ENCODE data around the gene TMEM14A. TPM values are rescaled to one million over a fixed set of nuclear protein-coding genes. Genes with fewer than 3 reads are reported as not detected.
A peak's percentile ranks its signal among the peaks of the same experiment; 100 is the strongest.
"Not testable (repeated sequence)": the region's sequence is repeated elsewhere in the genome, so short reads cannot be mapped to it uniquely, and the experiment has no call there.

TMEM14A gene
- total RNA-seq, 1 experiment from 2014 or later: 26.9 TPM

GRCh38 chr6:52696418-52696817 lies 25.5 kb downstream of the TMEM14A start:
- no peak for DNase-seq (ENCODE audit: low spot score)

- DNase-seq (ENCODE audit: low spot score): peak; percentile 41
Observed at GRCh38 chr6:52697903-52698302, 27.0 kb downstream of the TMEM14A start.

- DNase-seq (ENCODE audit: low spot score): no peak
Observed at GRCh38 chr6:52704060-52704459, 33.1 kb downstream of the TMEM14A start.

- not testable (repeated sequence) for DNase-seq (ENCODE audit: low spot score)
Observed at GRCh38 chr6:52704781-52705502, 34.0 kb downstream of the TMEM14A start.

- DNase-seq (ENCODE audit: low spot score): no peak
Observed at GRCh38 chr6:52706001-52706400, 35.1 kb downstream of the TMEM14A start.

GRCh38 chr6:52707963-52708680 lies 37.2 kb downstream of the TMEM14A start:
- no peak for DNase-seq (ENCODE audit: low spot score)

- DNase-seq (ENCODE audit: low spot score): no peak
Observed at GRCh38 chr6:52712136-52712535, 41.2 kb downstream of the TMEM14A start.

GRCh38 chr6:52714761-52715160 lies 43.8 kb downstream of the TMEM14A start:
- DNase-seq (ENCODE audit: low spot score): not testable (repeated sequence)

- no peak for DNase-seq (ENCODE audit: low spot score)
Observed at GRCh38 chr6:52718550-52718949, 47.6 kb downstream of the TMEM14A start.

- DNase-seq (ENCODE audit: low spot score): no peak
Observed at GRCh38 chr6:52720321-52720720, 49.4 kb downstream of the TMEM14A start.

GRCh38 chr6:52724042-52724405 lies 53.1 kb downstream of the TMEM14A start:
- DNase-seq (ENCODE audit: low spot score): no peak

GRCh38 chr6:52724406-52725121 lies 53.7 kb downstream of the TMEM14A start:
- DNase-seq (ENCODE audit: low spot score): peak; percentile 78

- DNase-seq (ENCODE audit: low spot score): no peak
Observed at GRCh38 chr6:52725143-52725534, 54.2 kb downstream of the TMEM14A start.

- DNase-seq (ENCODE audit: low spot score): peak; percentile 75
Observed at GRCh38 chr6:52725535-52726192, 54.8 kb downstream of the TMEM14A start.

- DNase-seq (ENCODE audit: low spot score): peak; percentile 9
Observed at GRCh38 chr6:52726193-52726542, 55.3 kb downstream of the TMEM14A start.

- no peak for DNase-seq (ENCODE audit: low spot score)
Observed at GRCh38 chr6:52726741-52727535, 56.0 kb downstream of the TMEM14A start.

GRCh38 chr6:52727908-52728307 lies 57.0 kb downstream of the TMEM14A start:
- no peak for DNase-seq (ENCODE audit: low spot score)

GRCh38 chr6:52728394-52728793 lies 57.5 kb downstream of the TMEM14A start:
- DNase-seq (ENCODE audit: low spot score): no peak

GRCh38 chr6:52729576-52729975 lies 58.7 kb downstream of the TMEM14A start:
- DNase-seq (ENCODE audit: low spot score): no peak

GRCh38 chr6:52731719-52732118 lies 60.8 kb downstream of the TMEM14A start:
- no peak for DNase-seq (ENCODE audit: low spot score)

GRCh38 chr6:52733172-52733571 lies 62.3 kb downstream of the TMEM14A start:
- no peak for DNase-seq (ENCODE audit: low spot score)

Measured in HT-29 (cell line).